ENCODE data around the gene KRT33A.

GRCh38 chr17:41318231-41318630 lies 32.4 kb downstream of the KRT33A start:
- TF ChIP-seq EZH2 (IDR thresholded peaks at IDR 0.05; ENCODE audit: low read depth) (no peak), CTCF (conservative IDR thresholded peaks at IDR 0.05) (no peak)

Measured in PC-9 (cell line).